GM10266 (cell line): ENCODE measurements around the gene HNRNPH1.

Experiments used
- DNase-seq: peaks from one replicate; pipeline ENCODE4 v3.0.0; 2012; ENCODE audit errors: extremely low spot score
- CTCF ChIP-seq: IDR thresholded peaks from 2 replicates; pipeline ENCODE4 v1.5.1; 2012; ENCODE audit warnings: mild to moderate bottlenecking, low read depth; ENCODE audit not compliant: control insufficient read depth, insufficient read depth; ENCODE audit errors: missing control alignments

The HNRNPH1 gene

GRCh38 chr5:179613460-179614071 is 9.9 kb downstream of the HNRNPH1 start:
- DNase-seq = no peak
- TF ChIP-seq CTCF = no peak

- DNase-seq = no peak
- TF ChIP-seq CTCF = no peak
Observed at GRCh38 chr5:179612577-179613459, 10.7 kb downstream of the HNRNPH1 start.

GRCh38 chr5:179610903-179611265 is 12.6 kb downstream of the HNRNPH1 start:
- no peak for TF ChIP-seq CTCF
- DNase-seq = no peak

- no peak for TF ChIP-seq CTCF
- no peak for DNase-seq
Observed at GRCh38 chr5:179610109-179610902, 13.2 kb downstream of the HNRNPH1 start.

- DNase-seq = no peak
- no peak for TF ChIP-seq CTCF
Observed at GRCh38 chr5:179609834-179610108, 13.7 kb downstream of the HNRNPH1 start.

GRCh38 chr5:179608131-179608581 is 15.3 kb downstream of the HNRNPH1 start:
- no peak for DNase-seq
- TF ChIP-seq CTCF = no peak
